H9 (cell line): Measurements from ENCODE around the gene ERGIC3. TPM values are rescaled to one million over a fixed set of nuclear protein-coding genes. Genes with fewer than 3 reads are reported as not detected.

Source experiments
- DNase-seq: peaks from one replicate; pipeline ENCODE4 v3.0.0-alpha.2; 2017
- H2AFZ ChIP-seq: one replicate; pipeline ENCODE4 v1.6.1; 2013; ENCODE audit warnings: mild to moderate bottlenecking, low read length, control low read depth, moderate library complexity
- H2AK5ac ChIP-seq: 2 replicates; pipeline ENCODE4 v1.6.1; 2013; ENCODE audit warnings: low read length, control low read depth, mixed read lengths; ENCODE audit not compliant: insufficient read length
- H2BK120ac ChIP-seq: one replicate; pipeline ENCODE4 v1.6.1; 2013; ENCODE audit warnings: low read depth, mild to moderate bottlenecking, low read length, control low read depth, inconsistent platforms; ENCODE audit not compliant: poor library complexity, severe bottlenecking
- H2BK12ac ChIP-seq: 2 replicates; pipeline ENCODE4 v1.6.1; 2013; ENCODE audit warnings: low read length, control low read depth, mixed read lengths, low read depth; ENCODE audit not compliant: insufficient read length
- H2BK15ac ChIP-seq: 2 replicates; pipeline ENCODE4 v1.6.1; 2013; ENCODE audit warnings: low read depth, low read length, control low read depth
- H2BK20ac ChIP-seq: one replicate; pipeline ENCODE4 v1.6.1; 2013; ENCODE audit warnings: low read depth, mild to moderate bottlenecking, low read length, control low read depth, inconsistent platforms; ENCODE audit not compliant: poor library complexity, severe bottlenecking
- H2BK5ac ChIP-seq: 2 replicates; pipeline ENCODE4 v1.6.1; 2013; ENCODE audit warnings: low read length, control low read depth, mixed read lengths; ENCODE audit not compliant: insufficient read length
- H3K14ac ChIP-seq: 2 replicates; pipeline ENCODE4 v1.6.1; 2013; ENCODE audit warnings: low read length, control low read depth; ENCODE audit not compliant: insufficient read depth
- H3K18ac ChIP-seq: 2 replicates; pipeline ENCODE4 v1.6.1; 2013; ENCODE audit warnings: low read depth, mild to moderate bottlenecking, mixed read lengths, low read length, control low read depth; ENCODE audit not compliant: insufficient read length
- H3K23ac ChIP-seq: 2 replicates; pipeline ENCODE4 v1.6.1; 2013; ENCODE audit warnings: low read length, control low read depth, mixed read lengths, low read depth; ENCODE audit not compliant: insufficient read length
- H3K23me2 ChIP-seq: 2 replicates; pipeline ENCODE4 v1.6.1; 2013; ENCODE audit warnings: low read depth, mild to moderate bottlenecking, mixed read lengths, low read length, control low read depth; ENCODE audit not compliant: insufficient read length, poor library complexity, severe bottlenecking
- H3K27ac ChIP-seq: 2 replicates; pipeline ENCODE4 v1.5.1; 2013; ENCODE audit warnings: low read length, control low read depth, mixed read lengths, low read depth; ENCODE audit not compliant: insufficient read length
- H3K27me3 ChIP-seq: 2 replicates; pipeline ENCODE4 v1.6.1; 2013; ENCODE audit warnings: low read length, control low read depth, inconsistent platforms; ENCODE audit not compliant: insufficient read depth
- H3K4ac ChIP-seq: 2 replicates; pipeline ENCODE4 v1.6.1; 2013; ENCODE audit warnings: low read depth, mild to moderate bottlenecking, control low read depth, inconsistent platforms, low read length, moderate library complexity
- H3K4me1 ChIP-seq: 2 replicates; pipeline ENCODE4 v1.6.1; 2013; ENCODE audit warnings: low read length, control low read depth, inconsistent platforms; ENCODE audit not compliant: insufficient read depth
- H3K4me2 ChIP-seq: 2 replicates; pipeline ENCODE4 v1.6.1; 2013; ENCODE audit warnings: low read length, control low read depth, mixed read lengths; ENCODE audit not compliant: insufficient read length, insufficient read depth
- H3K56ac ChIP-seq: 2 replicates; pipeline ENCODE4 v1.6.1; 2013; ENCODE audit warnings: low read depth, mild to moderate bottlenecking, mixed read lengths, low read length, control low read depth; ENCODE audit not compliant: insufficient read length
- H3K79me1 ChIP-seq: 2 replicates; pipeline ENCODE4 v1.6.1; 2013; ENCODE audit warnings: low read depth, mild to moderate bottlenecking, moderate library complexity, low read length, control low read depth, inconsistent platforms; ENCODE audit not compliant: insufficient read depth, poor library complexity, severe bottlenecking
- H3K79me2 ChIP-seq: 2 replicates; pipeline ENCODE4 v1.6.1; 2013; ENCODE audit warnings: low read length, control low read depth, inconsistent platforms; ENCODE audit not compliant: insufficient read depth
- H3K9ac ChIP-seq: 2 replicates; pipeline ENCODE4 v1.6.1; 2013; ENCODE audit warnings: low read length, control low read depth, mixed read lengths; ENCODE audit not compliant: insufficient read length; ENCODE audit errors: extremely low read depth
- H3K9me3 ChIP-seq: one replicate; pipeline ENCODE4 v1.6.1; 2013; ENCODE audit warnings: low read depth, low read length, inconsistent platforms; ENCODE audit not compliant: control insufficient read depth
- H3T11ph ChIP-seq: one replicate; pipeline ENCODE4 v1.6.1; 2013; ENCODE audit warnings: mild to moderate bottlenecking, low read length, control low read depth, inconsistent platforms
- H4K20me1 ChIP-seq: one replicate; pipeline ENCODE4 v1.6.1; 2013; ENCODE audit not compliant: control insufficient read depth, insufficient read length, insufficient read depth
- H4K5ac ChIP-seq: 2 replicates; pipeline ENCODE4 v1.6.1; 2013; ENCODE audit warnings: low read depth, mild to moderate bottlenecking, mixed read lengths, low read length, control low read depth; ENCODE audit not compliant: insufficient read length
- H4K8ac ChIP-seq: replicated peaks from 2 replicates; pipeline ENCODE4 v1.6.1; 2013; ENCODE audit warnings: low read length, control low read depth, mixed read lengths, low read depth; ENCODE audit not compliant: insufficient read length
- H4K91ac ChIP-seq: 2 replicates; pipeline ENCODE4 v1.6.1; 2013; ENCODE audit warnings: low read depth, mild to moderate bottlenecking, moderate library complexity, mixed read lengths, low read length, control low read depth; ENCODE audit not compliant: insufficient read length
- H3K27ac Mint-ChIP-seq, 3 experiments: 2 replicates in 2 of 3; 3 replicates in 1 of 3; pipeline ENCODE4 v1.8.0; 2020 to 2021; ENCODE audit warnings: mixed read lengths in 3 of 3, mild to moderate bottlenecking in 1 of 3, moderate library complexity in 1 of 3
- H3K27me3 Mint-ChIP-seq: 2 replicates; pipeline ENCODE4 v1.8.0; 2021; ENCODE audit warnings: low read depth, mild to moderate bottlenecking, moderate library complexity, mixed read lengths
- H3K36me3 Mint-ChIP-seq, 3 experiments: 2 replicates in 2 of 3; 3 replicates in 1 of 3; pipeline ENCODE4 v1.8.0; 2020 to 2021; ENCODE audit warnings: low read depth in 3 of 3, mixed read lengths in 3 of 3; ENCODE audit not compliant: insufficient read depth in 1 of 3
- H3K4me1 Mint-ChIP-seq, 2 experiments: 2 replicates each; pipeline ENCODE4 v1.8.0; 2020; ENCODE audit warnings: mixed read lengths in 2 of 2
- H3K4me3 Mint-ChIP-seq, 2 experiments: 2 replicates in 1 of 2; 3 replicates in 1 of 2; pipeline ENCODE4 v1.8.0; 2020 to 2021; ENCODE audit warnings: mild to moderate bottlenecking in 2 of 2, mixed read lengths in 2 of 2, moderate library complexity in 1 of 2
- H3K9me3 Mint-ChIP-seq, 2 experiments: 2 replicates in 1 of 2; 3 replicates in 1 of 2; pipeline ENCODE4 v1.8.0; 2020; ENCODE audit warnings: mild to moderate bottlenecking in 2 of 2, mixed read lengths in 2 of 2, moderate library complexity in 1 of 2
- CTCF ChIP-seq: fragments of 200-600 bp; sonication (generic); conservative IDR thresholded peaks from 3 replicates; pipeline ENCODE4 v1.8.0; 2021; ENCODE audit warnings: antibody characterized with exemption, mild to moderate bottlenecking
- WGBS: extraction: QIAGEN DNeasy Blood & Tissue Kit; methylation state at CpG from one replicate; pipeline ENCODE4 v1.1.7; 2013; ENCODE audit warnings: missing lambda C conversion rate, low lambda C conversion rate, mixed read lengths; ENCODE audit not compliant: insufficient read length; ENCODE audit errors: extremely low coverage; 5-methylcytosine and 5-hydroxymethylcytosine counted together
- total RNA-seq: library from RNA; stranded (reverse); gene quantifications from 2 replicates; pipeline ENCODE4 v1.2.1, GENCODE V29; 2021

The ERGIC3 gene
- total RNA-seq, 1 experiment from 2014 or later, result 188 TPM

DNA sequence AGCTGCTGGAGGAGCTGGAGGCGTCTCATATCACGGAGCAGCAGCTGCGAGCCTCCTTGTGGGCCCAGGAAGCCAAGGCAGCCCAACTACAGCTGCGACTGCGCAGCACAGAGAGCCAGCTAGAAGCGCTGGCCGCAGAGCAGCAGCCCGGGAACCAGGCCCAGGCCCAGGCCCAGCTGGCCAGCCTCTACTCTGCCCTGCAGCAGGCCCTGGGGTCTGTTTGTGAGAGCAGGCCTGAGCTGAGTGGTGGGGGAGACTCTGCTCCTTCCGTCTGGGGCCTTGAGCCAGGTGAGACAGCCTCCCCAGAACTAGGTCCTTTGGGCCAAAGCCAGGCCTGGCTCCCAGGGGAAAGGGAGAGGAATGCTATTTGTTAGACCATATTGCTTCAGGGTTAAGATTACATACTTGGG is 44.1 kb upstream of the ERGIC3 start:
- no CpG with 5 or more reads among the region's 9 CpGs for WGBS
- no peak overlapping the region for H2AFZ ChIP-seq
- H2BK5ac ChIP-seq, result no peak overlapping the region
- H3K9me3 ChIP-seq, result no peaks in the 10 kb centered on the region
- no peak overlapping the region for H3K9ac ChIP-seq
- H4K8ac ChIP-seq, result no peak overlapping the region
- H2AK5ac ChIP-seq, result no peak overlapping the region
- H2BK20ac ChIP-seq, result no peak overlapping the region
- H4K20me1 ChIP-seq, result no peaks in the 10 kb centered on the region
- H3K14ac ChIP-seq, result no peak overlapping the region
- H3K27ac ChIP-seq, result no peak overlapping the region
- no peak overlapping the region for H4K91ac ChIP-seq
- no peaks in the 10 kb centered on the region for H3K79me2 ChIP-seq
- no peak overlapping the region for H2BK15ac ChIP-seq
- H2BK12ac ChIP-seq, result no peak overlapping the region
- Mint-ChIP-seq H3K9me3 (no peaks in the 10 kb centered on the region), H3K27me3 (no peaks in the 10 kb centered on the region), H3K36me3 (peaks cover 38 to 87% (median 87%) of the 10 kb centered on the region in 3 experiments), H3K27ac (no peak overlapping the region; a peak in 1 of 7 replicates), H3K4me1 (no peaks in the 10 kb centered on the region), H3K4me3 (no peak overlapping the region)
- no peaks in the 10 kb centered on the region for H3K23me2 ChIP-seq
- DNase-seq, result no peak
- no peak overlapping the region for H3K4me2 ChIP-seq
- H3K56ac ChIP-seq, result no peak overlapping the region
- H3K18ac ChIP-seq, result no peak overlapping the region
- no peak overlapping the region for H2BK120ac ChIP-seq
- no peak overlapping the region for H3K23ac ChIP-seq
- H3K27me3 ChIP-seq, result no peaks in the 10 kb centered on the region
- no peak overlapping the region for H4K5ac ChIP-seq
- no peak overlapping the region for H3K4ac ChIP-seq
- no peaks in the 10 kb centered on the region for H3K79me1 ChIP-seq
- H3K4me1 ChIP-seq, result no peaks in the 10 kb centered on the region
- no peak for TF ChIP-seq CTCF
- no peak overlapping the region for H3T11ph ChIP-seq
